DND-41 (cell line): ENCODE results near the gene CLTB.

ENCODE experiments used
- EZH2 ChIP-seq: IDR thresholded peaks from 3 replicates; pipeline ENCODE4 v1.6.1; 2012; ENCODE audit warnings: borderline replicate concordance, low read depth, mild to moderate bottlenecking, moderate library complexity, low read length, inconsistent platforms; ENCODE audit not compliant: severe bottlenecking
- TF ChIP-seq, protein P1 (sequence below): IDR thresholded peaks from 2 replicates; pipeline ENCODE4 v1.5.1; 2012; ENCODE audit warnings: borderline replicate concordance, low read length, moderate library complexity, mild to moderate bottlenecking; ENCODE audit not compliant: poor library complexity, severe bottlenecking; ENCODE audit errors: extremely low read depth

DNA sequence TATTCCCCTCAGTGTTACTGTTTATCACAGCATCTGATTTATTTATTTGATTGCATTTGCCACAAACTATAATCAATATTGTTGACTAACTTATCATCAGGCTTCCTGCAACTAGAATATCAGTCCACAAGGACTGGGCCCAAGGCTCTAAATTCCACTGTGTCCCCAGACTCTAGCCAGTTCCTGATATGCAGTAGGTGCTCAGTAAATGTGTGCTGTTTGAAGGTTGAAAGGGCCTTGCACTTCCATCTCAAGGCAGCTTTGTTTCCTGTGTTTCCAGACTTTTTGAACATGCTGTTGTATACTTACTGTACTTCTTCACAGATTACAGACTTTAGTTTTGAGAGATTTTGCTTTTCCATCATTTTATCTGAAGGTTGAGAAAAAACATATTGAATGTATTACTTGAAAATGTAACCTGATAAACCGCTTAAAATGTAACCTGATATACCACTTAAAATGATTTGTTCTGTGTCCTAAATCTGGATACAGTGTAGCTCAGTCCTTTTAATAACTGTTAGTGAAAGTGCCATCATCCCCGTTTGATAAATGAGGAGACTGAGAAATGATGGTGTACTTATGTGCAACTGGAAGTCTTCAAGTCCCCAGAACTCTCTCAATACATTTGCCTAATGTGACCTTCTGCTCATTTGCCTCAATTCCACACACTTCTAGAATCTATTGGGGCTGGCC lies 73.4 kb downstream of the CLTB start:
- TF ChIP-seq, protein P1, sequence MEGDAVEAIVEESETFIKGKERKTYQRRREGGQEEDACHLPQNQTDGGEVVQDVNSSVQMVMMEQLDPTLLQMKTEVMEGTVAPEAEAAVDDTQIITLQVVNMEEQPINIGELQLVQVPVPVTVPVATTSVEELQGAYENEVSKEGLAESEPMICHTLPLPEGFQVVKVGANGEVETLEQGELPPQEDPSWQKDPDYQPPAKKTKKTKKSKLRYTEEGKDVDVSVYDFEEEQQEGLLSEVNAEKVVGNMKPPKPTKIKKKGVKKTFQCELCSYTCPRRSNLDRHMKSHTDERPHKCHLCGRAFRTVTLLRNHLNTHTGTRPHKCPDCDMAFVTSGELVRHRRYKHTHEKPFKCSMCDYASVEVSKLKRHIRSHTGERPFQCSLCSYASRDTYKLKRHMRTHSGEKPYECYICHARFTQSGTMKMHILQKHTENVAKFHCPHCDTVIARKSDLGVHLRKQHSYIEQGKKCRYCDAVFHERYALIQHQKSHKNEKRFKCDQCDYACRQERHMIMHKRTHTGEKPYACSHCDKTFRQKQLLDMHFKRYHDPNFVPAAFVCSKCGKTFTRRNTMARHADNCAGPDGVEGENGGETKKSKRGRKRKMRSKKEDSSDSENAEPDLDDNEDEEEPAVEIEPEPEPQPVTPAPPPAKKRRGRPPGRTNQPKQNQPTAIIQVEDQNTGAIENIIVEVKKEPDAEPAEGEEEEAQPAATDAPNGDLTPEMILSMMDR = no peak
- TF ChIP-seq EZH2 = no peak
